Common myeloid progenitor, CD34-positive (primary cell): Measurements from ENCODE around the gene OR5V1.
"Not testable (repeated sequence)": the region's sequence is repeated elsewhere in the genome, so short reads cannot be mapped to it uniquely, and the experiment has no call there.

ENCODE experiments used
- CTCF ChIA-PET: fragments of 350-600 bp; sonication (Branson Sonifier 250); formaldehyde crosslinking; loops from one replicate; lab custom pipeline; 2021; ENCODE audit warnings: antibody characterized with exemption; lab: Charles Lee
- POLR2A ChIA-PET: fragments of 350-600 bp; sonication (Branson Sonifier 250); formaldehyde crosslinking; loops from one replicate; lab custom pipeline; 2021; ENCODE audit warnings: antibody characterized with exemption; lab: Charles Lee
- DNase-seq, 3 donors: peaks; one replicate each; pipeline versions ENCODE4 v3.0.0 to v3.0.0-alpha.2; 2013
- H3K27ac ChIP-seq, 2 experiments: 1 replicate in 1 of 2; 2 replicates in 1 of 2; pipeline ENCODE4 v1.7.0; 2013; ENCODE audit warnings: inconsistent platforms in 2 of 2, low read length in 2 of 2, mild to moderate bottlenecking in 2 of 2, low read depth in 1 of 2, moderate library complexity in 1 of 2; ENCODE audit not compliant: severe bottlenecking in 2 of 2, insufficient read depth in 1 of 2, poor library complexity in 1 of 2
- H3K27me3 ChIP-seq, 5 experiments: replicated peaks in 2 of 5; 1 replicate in 3 of 5; 2 replicates in 2 of 5; pipeline versions ENCODE4 v1.6.1 to v1.7.0; 2013; ENCODE audit warnings: low read length in 4 of 5, mild to moderate bottlenecking in 2 of 5, moderate library complexity in 2 of 5, inconsistent platforms in 1 of 5; ENCODE audit not compliant: insufficient read depth in 5 of 5, control insufficient read depth in 4 of 5
- H3K36me3 ChIP-seq, 4 experiments: 1 replicate in 2 of 4; 2 replicates in 2 of 4; pipeline versions ENCODE4 v1.6.1 to v1.7.0; 2013; ENCODE audit warnings: low read length in 3 of 4, control low read depth in 1 of 4, mild to moderate bottlenecking in 1 of 4; ENCODE audit not compliant: control insufficient read depth in 4 of 4, insufficient read depth in 4 of 4
- H3K4me1 ChIP-seq, 4 experiments: 1 replicate in 3 of 4; 2 replicates in 1 of 4; pipeline versions ENCODE4 v1.6.1 to v1.7.1; 2013; ENCODE audit warnings: low read length in 3 of 4, mild to moderate bottlenecking in 3 of 4, control low read depth in 1 of 4, inconsistent platforms in 1 of 4, moderate library complexity in 1 of 4; ENCODE audit not compliant: control insufficient read depth in 4 of 4, insufficient read depth in 4 of 4; ENCODE audit errors: control extremely low read depth in 1 of 4
- H3K4me3 ChIP-seq, 7 experiments: 1 replicate in 4 of 7; 2 replicates in 3 of 7; pipeline versions ENCODE4 v1.5.1 to v1.7.0; 2013; ENCODE audit warnings: mild to moderate bottlenecking in 7 of 7, low read length in 6 of 7, moderate library complexity in 6 of 7, inconsistent platforms in 2 of 7, low read depth in 2 of 7, control low read depth in 1 of 7; ENCODE audit not compliant: insufficient read depth in 4 of 7, control insufficient read depth in 1 of 7; ENCODE audit errors: extremely low read depth in 1 of 7
- H3K9me3 ChIP-seq, 5 experiments: 1 replicate in 4 of 5; 2 replicates in 1 of 5; pipeline versions ENCODE4 v1.6.1 to v1.7.1; 2013; ENCODE audit warnings: low read length in 4 of 5, mild to moderate bottlenecking in 2 of 5, inconsistent platforms in 1 of 5, low read depth in 1 of 5, moderate library complexity in 1 of 5; ENCODE audit not compliant: control insufficient read depth in 4 of 5, insufficient read depth in 2 of 5; ENCODE audit errors: control extremely low read depth in 1 of 5
- WGBS: methylation state at CpG from one replicate; pipeline ENCODE4 v1.1.5; 2013; ENCODE audit not compliant: insufficient coverage; 5-methylcytosine and 5-hydroxymethylcytosine counted together

The OR5V1 gene

GRCh38 chr6:29325777-29326176 is 42.9 kb downstream of the OR5V1 start:
- peaks cover 0 to 6% (median 4%) of the 10 kb centered on the region in 5 experiments for H3K27me3 ChIP-seq
- no peaks in the 10 kb centered on the region for H3K36me3 ChIP-seq
- ChIA-PET CTCF (interaction anchor here (0.9 kb wide), 1 partner anchor 10 kb away, joined by 3 read pairs; no protein-coding TSS in a partner anchor), POLR2A (no interaction called here)
- no peak overlapping the region for H3K4me3 ChIP-seq
- H3K9me3 ChIP-seq = no peaks in the 10 kb centered on the region
- no peak for DNase-seq
- no peaks in the 10 kb centered on the region for H3K4me1 ChIP-seq
- no peak overlapping the region for H3K27ac ChIP-seq
- 96% methylated on average over 3 of the region's 4 CpGs for WGBS

- H3K36me3 ChIP-seq, H3K27ac ChIP-seq, H3K9me3 ChIP-seq, H3K4me1 ChIP-seq, POLR2A ChIA-PET, CTCF ChIA-PET, H3K27me3 ChIP-seq, H3K4me3 ChIP-seq, DNase-seq: not testable (repeated sequence)
These were observed 45.3 kb downstream of the OR5V1 start for GRCh38 chr6:29323332-29323731.

- Histone ChIP-seq H3K27ac (no peak overlapping the region), H3K9me3 (no peaks in the 10 kb centered on the region), H3K4me3 (no peak overlapping the region), H3K4me1 (no peaks in the 10 kb centered on the region), H3K36me3 (no peaks in the 10 kb centered on the region), H3K27me3 (peaks cover 0 to 3% (median 0%) of the 10 kb centered on the region in 5 experiments)
- POLR2A ChIA-PET = interaction anchor here (0.6 kb wide), 1 partner anchor 1954 kb away, joined by 5 read pairs; no protein-coding TSS in a partner anchor
- WGBS = no CpG with 5 or more reads among the region's 2 CpGs
- no peak for DNase-seq
- CTCF ChIA-PET = no interaction called here
These were observed 48.7 kb downstream of the OR5V1 start for GRCh38 chr6:29319931-29320330.
